H9 (cell line): ENCODE measurements around the gene GABRB3. TPM values are rescaled to one million over a fixed set of nuclear protein-coding genes. Genes with fewer than 3 reads are reported as not detected.

Source experiments
- DNase-seq: peaks from one replicate; pipeline ENCODE4 v3.0.0-alpha.2; 2017
- H2AFZ ChIP-seq: one replicate; pipeline ENCODE4 v1.6.1; 2013; ENCODE audit warnings: mild to moderate bottlenecking, low read length, control low read depth, moderate library complexity
- H2AK5ac ChIP-seq: 2 replicates; pipeline ENCODE4 v1.6.1; 2013; ENCODE audit warnings: low read length, control low read depth, mixed read lengths; ENCODE audit not compliant: insufficient read length
- H2BK120ac ChIP-seq: one replicate; pipeline ENCODE4 v1.6.1; 2013; ENCODE audit warnings: low read depth, mild to moderate bottlenecking, low read length, control low read depth, inconsistent platforms; ENCODE audit not compliant: poor library complexity, severe bottlenecking
- H2BK12ac ChIP-seq: 2 replicates; pipeline ENCODE4 v1.6.1; 2013; ENCODE audit warnings: low read length, control low read depth, mixed read lengths, low read depth; ENCODE audit not compliant: insufficient read length
- H2BK15ac ChIP-seq: 2 replicates; pipeline ENCODE4 v1.6.1; 2013; ENCODE audit warnings: low read depth, low read length, control low read depth
- H2BK20ac ChIP-seq: one replicate; pipeline ENCODE4 v1.6.1; 2013; ENCODE audit warnings: low read depth, mild to moderate bottlenecking, low read length, control low read depth, inconsistent platforms; ENCODE audit not compliant: poor library complexity, severe bottlenecking
- H2BK5ac ChIP-seq: 2 replicates; pipeline ENCODE4 v1.6.1; 2013; ENCODE audit warnings: low read length, control low read depth, mixed read lengths; ENCODE audit not compliant: insufficient read length
- H3K14ac ChIP-seq: 2 replicates; pipeline ENCODE4 v1.6.1; 2013; ENCODE audit warnings: low read length, control low read depth; ENCODE audit not compliant: insufficient read depth
- H3K18ac ChIP-seq: 2 replicates; pipeline ENCODE4 v1.6.1; 2013; ENCODE audit warnings: low read depth, mild to moderate bottlenecking, mixed read lengths, low read length, control low read depth; ENCODE audit not compliant: insufficient read length
- H3K23ac ChIP-seq: 2 replicates; pipeline ENCODE4 v1.6.1; 2013; ENCODE audit warnings: low read length, control low read depth, mixed read lengths, low read depth; ENCODE audit not compliant: insufficient read length
- H3K23me2 ChIP-seq: 2 replicates; pipeline ENCODE4 v1.6.1; 2013; ENCODE audit warnings: low read depth, mild to moderate bottlenecking, mixed read lengths, low read length, control low read depth; ENCODE audit not compliant: insufficient read length, poor library complexity, severe bottlenecking
- H3K27ac ChIP-seq: 2 replicates; pipeline ENCODE4 v1.5.1; 2013; ENCODE audit warnings: low read length, control low read depth, mixed read lengths, low read depth; ENCODE audit not compliant: insufficient read length
- H3K27me3 ChIP-seq: 2 replicates; pipeline ENCODE4 v1.6.1; 2013; ENCODE audit warnings: low read length, control low read depth, inconsistent platforms; ENCODE audit not compliant: insufficient read depth
- H3K4ac ChIP-seq: 2 replicates; pipeline ENCODE4 v1.6.1; 2013; ENCODE audit warnings: low read depth, mild to moderate bottlenecking, control low read depth, inconsistent platforms, low read length, moderate library complexity
- H3K4me1 ChIP-seq: 2 replicates; pipeline ENCODE4 v1.6.1; 2013; ENCODE audit warnings: low read length, control low read depth, inconsistent platforms; ENCODE audit not compliant: insufficient read depth
- H3K4me2 ChIP-seq: 2 replicates; pipeline ENCODE4 v1.6.1; 2013; ENCODE audit warnings: low read length, control low read depth, mixed read lengths; ENCODE audit not compliant: insufficient read length, insufficient read depth
- H3K56ac ChIP-seq: 2 replicates; pipeline ENCODE4 v1.6.1; 2013; ENCODE audit warnings: low read depth, mild to moderate bottlenecking, mixed read lengths, low read length, control low read depth; ENCODE audit not compliant: insufficient read length
- H3K79me1 ChIP-seq: 2 replicates; pipeline ENCODE4 v1.6.1; 2013; ENCODE audit warnings: low read depth, mild to moderate bottlenecking, moderate library complexity, low read length, control low read depth, inconsistent platforms; ENCODE audit not compliant: insufficient read depth, poor library complexity, severe bottlenecking
- H3K79me2 ChIP-seq: 2 replicates; pipeline ENCODE4 v1.6.1; 2013; ENCODE audit warnings: low read length, control low read depth, inconsistent platforms; ENCODE audit not compliant: insufficient read depth
- H3K9ac ChIP-seq: 2 replicates; pipeline ENCODE4 v1.6.1; 2013; ENCODE audit warnings: low read length, control low read depth, mixed read lengths; ENCODE audit not compliant: insufficient read length; ENCODE audit errors: extremely low read depth
- H3K9me3 ChIP-seq: one replicate; pipeline ENCODE4 v1.6.1; 2013; ENCODE audit warnings: low read depth, low read length, inconsistent platforms; ENCODE audit not compliant: control insufficient read depth
- H3T11ph ChIP-seq: one replicate; pipeline ENCODE4 v1.6.1; 2013; ENCODE audit warnings: mild to moderate bottlenecking, low read length, control low read depth, inconsistent platforms
- H4K20me1 ChIP-seq: one replicate; pipeline ENCODE4 v1.6.1; 2013; ENCODE audit not compliant: control insufficient read depth, insufficient read length, insufficient read depth
- H4K5ac ChIP-seq: 2 replicates; pipeline ENCODE4 v1.6.1; 2013; ENCODE audit warnings: low read depth, mild to moderate bottlenecking, mixed read lengths, low read length, control low read depth; ENCODE audit not compliant: insufficient read length
- H4K8ac ChIP-seq: replicated peaks from 2 replicates; pipeline ENCODE4 v1.6.1; 2013; ENCODE audit warnings: low read length, control low read depth, mixed read lengths, low read depth; ENCODE audit not compliant: insufficient read length
- H4K91ac ChIP-seq: 2 replicates; pipeline ENCODE4 v1.6.1; 2013; ENCODE audit warnings: low read depth, mild to moderate bottlenecking, moderate library complexity, mixed read lengths, low read length, control low read depth; ENCODE audit not compliant: insufficient read length
- H3K27ac Mint-ChIP-seq, 3 experiments: 2 replicates in 2 of 3; 3 replicates in 1 of 3; pipeline ENCODE4 v1.8.0; 2020 to 2021; ENCODE audit warnings: mixed read lengths in 3 of 3, mild to moderate bottlenecking in 1 of 3, moderate library complexity in 1 of 3
- H3K27me3 Mint-ChIP-seq: 2 replicates; pipeline ENCODE4 v1.8.0; 2021; ENCODE audit warnings: low read depth, mild to moderate bottlenecking, moderate library complexity, mixed read lengths
- H3K36me3 Mint-ChIP-seq, 3 experiments: 2 replicates in 2 of 3; 3 replicates in 1 of 3; pipeline ENCODE4 v1.8.0; 2020 to 2021; ENCODE audit warnings: low read depth in 3 of 3, mixed read lengths in 3 of 3; ENCODE audit not compliant: insufficient read depth in 1 of 3
- H3K4me1 Mint-ChIP-seq, 2 experiments: 2 replicates each; pipeline ENCODE4 v1.8.0; 2020; ENCODE audit warnings: mixed read lengths in 2 of 2
- H3K4me3 Mint-ChIP-seq, 2 experiments: 2 replicates in 1 of 2; 3 replicates in 1 of 2; pipeline ENCODE4 v1.8.0; 2020 to 2021; ENCODE audit warnings: mild to moderate bottlenecking in 2 of 2, mixed read lengths in 2 of 2, moderate library complexity in 1 of 2
- H3K9me3 Mint-ChIP-seq, 2 experiments: 2 replicates in 1 of 2; 3 replicates in 1 of 2; pipeline ENCODE4 v1.8.0; 2020; ENCODE audit warnings: mild to moderate bottlenecking in 2 of 2, mixed read lengths in 2 of 2, moderate library complexity in 1 of 2
- WGBS: extraction: QIAGEN DNeasy Blood & Tissue Kit; methylation state at CpG from one replicate; pipeline ENCODE4 v1.1.7; 2013; ENCODE audit warnings: missing lambda C conversion rate, low lambda C conversion rate, mixed read lengths; ENCODE audit not compliant: insufficient read length; ENCODE audit errors: extremely low coverage; 5-methylcytosine and 5-hydroxymethylcytosine counted together
- total RNA-seq: library from RNA; stranded (reverse); gene quantifications from 2 replicates; pipeline ENCODE4 v1.2.1, GENCODE V29; 2021
- TF ChIP-seq, protein P1 (sequence below): fragments of 200-600 bp; sonication (generic); conservative IDR thresholded peaks from 3 replicates; pipeline ENCODE4 v1.8.0; 2021; ENCODE audit warnings: antibody characterized with exemption, mild to moderate bottlenecking

The GABRB3 gene
- total RNA-seq, 1 experiment from 2014 or later = 98.2 TPM

GRCh38 chr15:26712335-26712734 is 60.5 kb downstream of the GABRB3 start:
- peaks cover 11 to 15% (median 13%) of the 10 kb centered on the region in 3 experiments for H3K36me3 Mint-ChIP-seq
- H3K23ac ChIP-seq = no peak overlapping the region
- H3K9me3 ChIP-seq = no peaks in the 10 kb centered on the region
- H3K27ac ChIP-seq = no peak overlapping the region
- no peak overlapping the region for H2BK5ac ChIP-seq
- peaks cover 2% of the 10 kb centered on the region; the same call in 1 of the 2 replicates for H3K27me3 Mint-ChIP-seq
- no peak overlapping the region for H3K4me2 ChIP-seq
- peaks cover 2% of the 10 kb centered on the region for H4K20me1 ChIP-seq
- H3T11ph ChIP-seq = no peak overlapping the region
- no peak overlapping the region for H3K9ac ChIP-seq
- no CpG with 5 or more reads among the region's 5 CpGs for WGBS
- no peaks in the 10 kb centered on the region for H3K27me3 ChIP-seq
- H3K18ac ChIP-seq = no peak overlapping the region
- no peak overlapping the region for H3K14ac ChIP-seq
- no peak overlapping the region for H2BK120ac ChIP-seq
- H3K4me1 ChIP-seq = peaks cover 13% of the 10 kb centered on the region; the same call in 1 of the 2 replicates
- H4K8ac ChIP-seq = no peak overlapping the region
- H3K79me1 ChIP-seq = peaks cover 20% of the 10 kb centered on the region
- H4K91ac ChIP-seq = no peak overlapping the region
- peaks cover 0 to 2% of the 10 kb centered on the region in 2 experiments; a peak in 3 of 5 replicates for H3K9me3 Mint-ChIP-seq
- no peak overlapping the region for H2BK15ac ChIP-seq
- no peak overlapping the region for H2BK20ac ChIP-seq
- H2AFZ ChIP-seq = no peak overlapping the region
- no peaks in the 10 kb centered on the region for H3K23me2 ChIP-seq
- H3K27ac Mint-ChIP-seq = peak overlapping the region in 2 of 3 experiments; percentile 24 to 39; a peak in 3 of 7 replicates
- H4K5ac ChIP-seq = no peak overlapping the region
- TF ChIP-seq, protein P1, sequence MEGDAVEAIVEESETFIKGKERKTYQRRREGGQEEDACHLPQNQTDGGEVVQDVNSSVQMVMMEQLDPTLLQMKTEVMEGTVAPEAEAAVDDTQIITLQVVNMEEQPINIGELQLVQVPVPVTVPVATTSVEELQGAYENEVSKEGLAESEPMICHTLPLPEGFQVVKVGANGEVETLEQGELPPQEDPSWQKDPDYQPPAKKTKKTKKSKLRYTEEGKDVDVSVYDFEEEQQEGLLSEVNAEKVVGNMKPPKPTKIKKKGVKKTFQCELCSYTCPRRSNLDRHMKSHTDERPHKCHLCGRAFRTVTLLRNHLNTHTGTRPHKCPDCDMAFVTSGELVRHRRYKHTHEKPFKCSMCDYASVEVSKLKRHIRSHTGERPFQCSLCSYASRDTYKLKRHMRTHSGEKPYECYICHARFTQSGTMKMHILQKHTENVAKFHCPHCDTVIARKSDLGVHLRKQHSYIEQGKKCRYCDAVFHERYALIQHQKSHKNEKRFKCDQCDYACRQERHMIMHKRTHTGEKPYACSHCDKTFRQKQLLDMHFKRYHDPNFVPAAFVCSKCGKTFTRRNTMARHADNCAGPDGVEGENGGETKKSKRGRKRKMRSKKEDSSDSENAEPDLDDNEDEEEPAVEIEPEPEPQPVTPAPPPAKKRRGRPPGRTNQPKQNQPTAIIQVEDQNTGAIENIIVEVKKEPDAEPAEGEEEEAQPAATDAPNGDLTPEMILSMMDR = no peak
- H3K4me1 Mint-ChIP-seq = peaks cover 52 to 56% of the 10 kb centered on the region in 2 experiments
- H3K79me2 ChIP-seq = peaks cover 33% of the 10 kb centered on the region
- H3K4ac ChIP-seq = no peak overlapping the region
- DNase-seq = no peak
- H2BK12ac ChIP-seq = no peak overlapping the region
- no peak overlapping the region for H3K56ac ChIP-seq
- no peak overlapping the region for H3K4me3 Mint-ChIP-seq
- no peak overlapping the region for H2AK5ac ChIP-seq
